B cell (primary cell): ENCODE measurements around the gene MICU1.

Source experiments
- EZH2 ChIP-seq: IDR thresholded peaks from 2 replicates; pipeline ENCODE4 v1.6.1; 2012; ENCODE audit warnings: borderline replicate concordance, low read depth, mild to moderate bottlenecking, moderate library complexity, low read length; ENCODE audit not compliant: insufficient read depth, poor library complexity, severe bottlenecking
- TF ChIP-seq, protein P1 (sequence below): fragments of 200-600 bp; IDR thresholded peaks from one replicate; pipeline ENCODE4 v1.8.0; 2022; ENCODE audit warnings: antibody characterized with exemption, mild to moderate bottlenecking

DNA sequence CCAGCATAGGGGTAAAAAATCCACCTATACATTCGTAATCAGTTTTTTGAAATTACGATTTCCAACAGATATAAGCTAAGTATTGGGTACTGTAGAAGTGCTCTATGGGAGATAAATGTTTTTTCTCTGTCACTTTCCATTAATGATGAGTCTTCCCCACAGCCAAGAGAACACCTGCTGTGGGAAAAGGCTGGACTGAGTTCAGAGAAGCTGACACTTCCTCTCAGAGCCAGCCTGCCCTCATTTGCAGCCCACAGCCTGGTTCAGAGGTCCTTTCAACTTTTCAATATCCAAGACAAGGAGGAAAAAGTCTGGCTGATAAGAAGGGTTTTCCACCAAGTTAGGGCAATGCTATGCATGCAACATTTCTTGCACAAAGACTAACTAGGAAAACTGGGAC is 206.6 kb downstream of the MICU1 start:
- no peak for TF ChIP-seq EZH2
- TF ChIP-seq, protein P1, sequence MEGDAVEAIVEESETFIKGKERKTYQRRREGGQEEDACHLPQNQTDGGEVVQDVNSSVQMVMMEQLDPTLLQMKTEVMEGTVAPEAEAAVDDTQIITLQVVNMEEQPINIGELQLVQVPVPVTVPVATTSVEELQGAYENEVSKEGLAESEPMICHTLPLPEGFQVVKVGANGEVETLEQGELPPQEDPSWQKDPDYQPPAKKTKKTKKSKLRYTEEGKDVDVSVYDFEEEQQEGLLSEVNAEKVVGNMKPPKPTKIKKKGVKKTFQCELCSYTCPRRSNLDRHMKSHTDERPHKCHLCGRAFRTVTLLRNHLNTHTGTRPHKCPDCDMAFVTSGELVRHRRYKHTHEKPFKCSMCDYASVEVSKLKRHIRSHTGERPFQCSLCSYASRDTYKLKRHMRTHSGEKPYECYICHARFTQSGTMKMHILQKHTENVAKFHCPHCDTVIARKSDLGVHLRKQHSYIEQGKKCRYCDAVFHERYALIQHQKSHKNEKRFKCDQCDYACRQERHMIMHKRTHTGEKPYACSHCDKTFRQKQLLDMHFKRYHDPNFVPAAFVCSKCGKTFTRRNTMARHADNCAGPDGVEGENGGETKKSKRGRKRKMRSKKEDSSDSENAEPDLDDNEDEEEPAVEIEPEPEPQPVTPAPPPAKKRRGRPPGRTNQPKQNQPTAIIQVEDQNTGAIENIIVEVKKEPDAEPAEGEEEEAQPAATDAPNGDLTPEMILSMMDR = no peak
